ENCODE data around the gene ERCC4.

DNA sequence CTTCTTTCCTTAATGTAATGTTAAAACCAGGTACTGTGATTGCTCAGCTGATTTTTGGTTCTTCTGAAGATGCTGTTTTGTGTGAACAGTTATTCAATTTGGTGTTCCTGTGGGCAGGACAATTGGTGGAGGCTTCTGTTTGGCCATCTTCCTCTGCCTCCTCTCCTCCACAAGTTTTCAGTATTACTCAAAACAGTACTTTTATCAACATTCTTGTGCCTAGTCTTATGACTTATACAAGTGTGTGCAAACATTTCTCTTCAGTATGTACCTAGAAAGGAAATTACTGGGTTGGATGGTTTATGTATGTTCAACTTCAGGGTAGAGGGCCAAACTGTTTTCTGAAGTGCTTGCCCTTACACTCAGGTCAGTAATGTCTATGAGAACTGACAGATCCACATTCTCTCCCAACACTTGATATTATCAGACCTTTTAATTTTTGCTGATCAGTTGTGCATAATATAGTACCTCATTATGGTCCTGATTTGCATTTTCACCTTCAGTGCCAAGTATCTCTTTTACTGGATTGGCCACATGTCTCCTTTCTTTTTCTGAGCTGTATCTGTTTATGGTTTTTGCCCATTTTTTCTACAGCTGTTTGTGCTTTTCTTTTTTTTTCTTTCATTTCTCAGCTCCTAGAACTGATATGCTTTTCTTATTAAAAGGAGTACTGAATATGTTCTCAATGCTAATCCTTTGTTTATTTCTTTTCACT, 50.9 kb downstream of the ERCC4 start:
- TF ChIP-seq, protein P1, sequence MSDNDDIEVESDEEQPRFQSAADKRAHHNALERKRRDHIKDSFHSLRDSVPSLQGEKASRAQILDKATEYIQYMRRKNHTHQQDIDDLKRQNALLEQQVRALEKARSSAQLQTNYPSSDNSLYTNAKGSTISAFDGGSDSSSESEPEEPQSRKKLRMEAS (IDR thresholded peaks at IDR 0.05), result no peak
- no peak for TF ChIP-seq FOXM1 (IDR thresholded peaks at IDR 0.05; ENCODE audit: borderline replicate concordance, low read depth)
- no peak for TF ChIP-seq USF1 (IDR thresholded peaks at IDR 0.05)
- TF ChIP-seq CEBPB (IDR thresholded peaks at IDR 0.05), result no peak
- no peak for TF ChIP-seq RAD21 (IDR thresholded peaks at IDR 0.05; ENCODE audit: low read depth)
- no peak for TF ChIP-seq TAF1 (IDR thresholded peaks at IDR 0.05; ENCODE audit: low read depth)
- TF ChIP-seq EP300 (IDR thresholded peaks at IDR 0.05; ENCODE audit: borderline replicate concordance), result no peak
- TF ChIP-seq YY1 (IDR thresholded peaks at IDR 0.05; ENCODE audit: low read depth), result no peak
- TF ChIP-seq EGR1 (IDR thresholded peaks at IDR 0.05), result no peak
- no peak for TF ChIP-seq CREB1 (IDR thresholded peaks at IDR 0.05; ENCODE audit: low read depth)
- no peak for TF ChIP-seq TCF12 (IDR thresholded peaks at IDR 0.05; ENCODE audit: low read depth)
- TF ChIP-seq, protein P2, sequence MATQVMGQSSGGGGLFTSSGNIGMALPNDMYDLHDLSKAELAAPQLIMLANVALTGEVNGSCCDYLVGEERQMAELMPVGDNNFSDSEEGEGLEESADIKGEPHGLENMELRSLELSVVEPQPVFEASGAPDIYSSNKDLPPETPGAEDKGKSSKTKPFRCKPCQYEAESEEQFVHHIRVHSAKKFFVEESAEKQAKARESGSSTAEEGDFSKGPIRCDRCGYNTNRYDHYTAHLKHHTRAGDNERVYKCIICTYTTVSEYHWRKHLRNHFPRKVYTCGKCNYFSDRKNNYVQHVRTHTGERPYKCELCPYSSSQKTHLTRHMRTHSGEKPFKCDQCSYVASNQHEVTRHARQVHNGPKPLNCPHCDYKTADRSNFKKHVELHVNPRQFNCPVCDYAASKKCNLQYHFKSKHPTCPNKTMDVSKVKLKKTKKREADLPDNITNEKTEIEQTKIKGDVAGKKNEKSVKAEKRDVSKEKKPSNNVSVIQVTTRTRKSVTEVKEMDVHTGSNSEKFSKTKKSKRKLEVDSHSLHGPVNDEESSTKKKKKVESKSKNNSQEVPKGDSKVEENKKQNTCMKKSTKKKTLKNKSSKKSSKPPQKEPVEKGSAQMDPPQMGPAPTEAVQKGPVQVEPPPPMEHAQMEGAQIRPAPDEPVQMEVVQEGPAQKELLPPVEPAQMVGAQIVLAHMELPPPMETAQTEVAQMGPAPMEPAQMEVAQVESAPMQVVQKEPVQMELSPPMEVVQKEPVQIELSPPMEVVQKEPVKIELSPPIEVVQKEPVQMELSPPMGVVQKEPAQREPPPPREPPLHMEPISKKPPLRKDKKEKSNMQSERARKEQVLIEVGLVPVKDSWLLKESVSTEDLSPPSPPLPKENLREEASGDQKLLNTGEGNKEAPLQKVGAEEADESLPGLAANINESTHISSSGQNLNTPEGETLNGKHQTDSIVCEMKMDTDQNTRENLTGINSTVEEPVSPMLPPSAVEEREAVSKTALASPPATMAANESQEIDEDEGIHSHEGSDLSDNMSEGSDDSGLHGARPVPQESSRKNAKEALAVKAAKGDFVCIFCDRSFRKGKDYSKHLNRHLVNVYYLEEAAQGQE (IDR thresholded peaks at IDR 0.05; ENCODE audit: low read depth), result no peak
- no peak for TF ChIP-seq NFIC (IDR thresholded peaks at IDR 0.05)
- TF ChIP-seq ZBTB7A (IDR thresholded peaks at IDR 0.05; ENCODE audit: low read depth), result no peak

Data from Ishikawa (cell line).